ENCODE measurements around the gene CMTM3. TPM values are rescaled to one million over a fixed set of nuclear protein-coding genes. Genes with fewer than 3 reads are reported as not detected.
"Not testable (repeated sequence)": the region's sequence is repeated elsewhere in the genome, so short reads cannot be mapped to it uniquely, and the experiment has no call there.

The CMTM3 gene
- total and polyA plus RNA-seq, 3 experiments from 2014 or later = 68.0 to 131 (median 71.8) TPM

DNA sequence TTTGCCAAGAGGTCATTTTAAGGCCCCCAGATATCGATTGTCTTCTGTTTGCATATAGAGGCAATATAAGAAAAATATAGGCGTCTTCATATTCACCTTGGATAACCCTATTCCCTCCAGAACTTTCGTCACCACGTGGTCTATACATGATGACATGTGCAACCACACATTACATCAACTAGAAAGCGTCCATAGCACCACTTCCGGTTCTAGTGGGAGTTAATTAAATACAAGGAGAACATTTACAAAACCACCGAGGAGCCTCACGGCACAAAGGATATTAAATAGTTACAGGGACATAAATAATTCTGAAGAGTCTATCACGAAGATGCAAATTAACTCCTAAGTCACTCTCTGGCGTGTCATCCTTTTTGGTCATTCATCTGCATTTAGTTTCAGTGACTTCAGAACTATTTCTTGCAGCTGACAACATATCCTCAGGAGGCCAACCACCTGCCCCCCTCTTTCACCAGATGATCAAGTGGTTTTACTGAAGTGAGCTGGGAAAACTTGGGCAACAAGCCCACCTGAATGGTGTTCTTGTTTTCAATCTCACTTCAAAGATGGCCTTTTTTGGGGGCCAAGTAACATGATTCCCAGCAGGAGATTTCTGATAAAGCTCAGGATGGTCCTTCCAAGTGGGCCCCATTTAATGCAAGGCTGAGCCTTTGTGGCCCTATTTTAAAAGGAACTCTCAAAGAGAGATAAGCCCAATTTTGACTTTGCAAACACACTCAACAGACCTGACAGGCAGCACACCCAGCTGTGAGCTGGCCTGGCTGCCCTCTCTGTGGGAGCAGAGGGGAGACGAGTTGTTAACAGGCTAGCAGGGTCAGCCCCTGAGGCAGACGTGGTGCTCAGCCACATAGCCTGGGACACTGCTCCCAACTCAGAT, 15.3 kb downstream of the CMTM3 start:
- no peak overlapping the region for H3K27ac Mint-ChIP-seq
- no peaks in the 10 kb centered on the region for H3K27me3 Mint-ChIP-seq
- H3K9me3 Mint-ChIP-seq = no peaks in the 10 kb centered on the region
- ChIA-PET CTCF (interaction anchor here (2.5 kb wide), 1 partner anchor 12 kb away, joined by 12 read pairs; no protein-coding TSS in a partner anchor), POLR2A (no interaction called here)
- no peak overlapping the region for H3K4me3 Mint-ChIP-seq
- Histone ChIP-seq H3K36me3 (ENCODE audit: insufficient read depth, low read length) (no peaks in the 10 kb centered on the region), H3K4me1 (ENCODE audit: insufficient read depth, low read length) (no peaks in the 10 kb centered on the region), H3K4me3 (ENCODE audit: low read length) (no peak overlapping the region), H3K9me3 (ENCODE audit: low read length) (no peaks in the 10 kb centered on the region), H3K27me3 (ENCODE audit: insufficient read depth, low read length, poor library complexity, severe bottlenecking) (no peaks in the 10 kb centered on the region), H3K27ac (ENCODE audit: low read depth, low read length) (no peak overlapping the region)
- peaks cover 0 to 6% (median 0%) of the 10 kb centered on the region in 3 donors for H3K4me1 Mint-ChIP-seq
- peaks cover 0 to 3% (median 0%) of the 10 kb centered on the region in 3 donors for H3K36me3 Mint-ChIP-seq
- DNase-seq = no peak

- Histone ChIP-seq H3K9me3 (ENCODE audit: low read length) (no peaks in the 10 kb centered on the region), H3K36me3 (ENCODE audit: insufficient read depth, low read length) (no peaks in the 10 kb centered on the region), H3K27ac (ENCODE audit: low read depth, low read length) (no peak overlapping the region), H3K4me3 (ENCODE audit: low read length) (no peak overlapping the region), H3K4me1 (ENCODE audit: insufficient read depth, low read length) (no peaks in the 10 kb centered on the region), H3K27me3 (ENCODE audit: insufficient read depth, low read length, poor library complexity, severe bottlenecking) (no peaks in the 10 kb centered on the region)
- no peak for DNase-seq
- Mint-ChIP-seq H3K4me3 (no peak overlapping the region), H3K27me3 (no peaks in the 10 kb centered on the region), H3K4me1 (peaks cover 0 to 6% (median 0%) of the 10 kb centered on the region in 3 donors), H3K9me3 (no peaks in the 10 kb centered on the region), H3K27ac (no peak overlapping the region), H3K36me3 (no peaks in the 10 kb centered on the region)
- ChIA-PET CTCF (interaction anchor here (0.6 to 2.5 kb wide), 2 partner anchors 12 to 43 kb away, joined by 3 to 12 read pairs; no protein-coding TSS in a partner anchor), POLR2A (interaction anchor here (0.7 kb wide), 1 partner anchor 562 kb away, joined by 3 read pairs; no protein-coding TSS in a partner anchor)
These were observed 15.9 kb downstream of the CMTM3 start for GRCh38 chr16:66620429-66620795.

GRCh38 chr16:66621973-66622372, 17.5 kb downstream of the CMTM3 start:
- Histone ChIP-seq H3K27ac (ENCODE audit: low read depth, low read length) (no peak overlapping the region), H3K4me1 (ENCODE audit: insufficient read depth, low read length) (no peaks in the 10 kb centered on the region), H3K9me3 (ENCODE audit: low read length) (no peaks in the 10 kb centered on the region), H3K27me3 (ENCODE audit: insufficient read depth, low read length, poor library complexity, severe bottlenecking) (no peaks in the 10 kb centered on the region), H3K4me3 (ENCODE audit: low read length) (no peak overlapping the region), H3K36me3 (ENCODE audit: insufficient read depth, low read length) (no peaks in the 10 kb centered on the region)
- peaks cover 0 to 4% of the 10 kb centered on the region in 2 donors for H3K27me3 Mint-ChIP-seq
- H3K4me3 Mint-ChIP-seq = no peak overlapping the region
- DNase-seq = no peak
- H3K9me3 Mint-ChIP-seq = no peaks in the 10 kb centered on the region
- H3K27ac Mint-ChIP-seq = no peak overlapping the region
- no peaks in the 10 kb centered on the region for H3K36me3 Mint-ChIP-seq
- CTCF ChIA-PET = no interaction called here
- peaks cover 0 to 6% (median 0%) of the 10 kb centered on the region in 3 donors for H3K4me1 Mint-ChIP-seq
- POLR2A ChIA-PET = no interaction called here

DNA sequence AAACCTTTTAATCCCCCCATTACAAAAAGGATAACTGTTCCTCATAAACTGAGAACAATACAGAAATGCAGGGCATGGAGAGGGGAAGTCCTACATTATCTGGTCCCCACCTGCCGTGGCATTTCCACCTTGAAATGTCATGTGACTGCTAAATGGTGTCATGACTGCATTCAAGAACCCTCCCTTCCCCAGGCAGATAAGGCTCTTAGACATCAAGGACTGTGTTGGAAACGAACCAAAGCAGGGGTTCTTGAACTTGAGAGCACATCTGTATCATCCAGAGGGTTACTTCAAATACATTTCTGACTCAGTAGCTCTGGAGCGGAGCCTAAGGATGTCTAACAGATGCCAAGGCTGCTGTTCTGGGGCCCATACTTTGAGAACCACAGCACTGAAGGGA, 18.4 kb downstream of the CMTM3 start:
- peak overlapping the region in 1 of 8 donors; percentile 11 for H3K27ac Mint-ChIP-seq
- H3K36me3 Mint-ChIP-seq = no peaks in the 10 kb centered on the region
- ChIA-PET POLR2A (no interaction called here), CTCF (interaction anchor here (1.1 kb wide), 1 partner anchor 28 kb away, joined by 4 read pairs; no protein-coding TSS in a partner anchor)
- Histone ChIP-seq H3K9me3 (ENCODE audit: low read length) (no peaks in the 10 kb centered on the region), H3K36me3 (ENCODE audit: insufficient read depth, low read length) (no peaks in the 10 kb centered on the region), H3K4me3 (ENCODE audit: low read length) (no peak overlapping the region), H3K27me3 (ENCODE audit: insufficient read depth, low read length, poor library complexity, severe bottlenecking) (no peaks in the 10 kb centered on the region), H3K4me1 (ENCODE audit: insufficient read depth, low read length) (no peaks in the 10 kb centered on the region), H3K27ac (ENCODE audit: low read depth, low read length) (no peak overlapping the region)
- no peaks in the 10 kb centered on the region for H3K9me3 Mint-ChIP-seq
- DNase-seq = no peak
- H3K27me3 Mint-ChIP-seq = peaks cover 0 to 4% of the 10 kb centered on the region in 2 donors
- H3K4me3 Mint-ChIP-seq = no peak overlapping the region
- H3K4me1 Mint-ChIP-seq = peaks cover 0 to 6% (median 0%) of the 10 kb centered on the region in 3 donors

- Mint-ChIP-seq H3K36me3 (no peaks in the 10 kb centered on the region), H3K27me3 (peaks cover 0 to 4% of the 10 kb centered on the region in 2 donors), H3K4me3 (no peak overlapping the region), H3K27ac (no peak overlapping the region), H3K4me1 (peaks cover 0 to 6% (median 0%) of the 10 kb centered on the region in 3 donors), H3K9me3 (no peaks in the 10 kb centered on the region)
- no peak overlapping the region for H3K27ac ChIP-seq (ENCODE audit: low read depth, low read length)
- no peak for DNase-seq
- no peak overlapping the region for H3K4me3 ChIP-seq (ENCODE audit: low read length)
- H3K36me3 ChIP-seq (ENCODE audit: insufficient read depth, low read length) = no peaks in the 10 kb centered on the region
- ChIA-PET POLR2A (no interaction called here), CTCF (interaction anchor here (1.1 to 2.5 kb wide), 2 partner anchors 15 to 27 kb away, joined by 4 to 11 read pairs; no protein-coding TSS in a partner anchor)
- H3K9me3 ChIP-seq (ENCODE audit: low read length) = no peaks in the 10 kb centered on the region
- H3K4me1 ChIP-seq (ENCODE audit: insufficient read depth, low read length) = no peaks in the 10 kb centered on the region
- no peaks in the 10 kb centered on the region for H3K27me3 ChIP-seq (ENCODE audit: insufficient read depth, low read length, poor library complexity, severe bottlenecking)
These were observed 19.3 kb downstream of the CMTM3 start for GRCh38 chr16:66623755-66624154.

DNA sequence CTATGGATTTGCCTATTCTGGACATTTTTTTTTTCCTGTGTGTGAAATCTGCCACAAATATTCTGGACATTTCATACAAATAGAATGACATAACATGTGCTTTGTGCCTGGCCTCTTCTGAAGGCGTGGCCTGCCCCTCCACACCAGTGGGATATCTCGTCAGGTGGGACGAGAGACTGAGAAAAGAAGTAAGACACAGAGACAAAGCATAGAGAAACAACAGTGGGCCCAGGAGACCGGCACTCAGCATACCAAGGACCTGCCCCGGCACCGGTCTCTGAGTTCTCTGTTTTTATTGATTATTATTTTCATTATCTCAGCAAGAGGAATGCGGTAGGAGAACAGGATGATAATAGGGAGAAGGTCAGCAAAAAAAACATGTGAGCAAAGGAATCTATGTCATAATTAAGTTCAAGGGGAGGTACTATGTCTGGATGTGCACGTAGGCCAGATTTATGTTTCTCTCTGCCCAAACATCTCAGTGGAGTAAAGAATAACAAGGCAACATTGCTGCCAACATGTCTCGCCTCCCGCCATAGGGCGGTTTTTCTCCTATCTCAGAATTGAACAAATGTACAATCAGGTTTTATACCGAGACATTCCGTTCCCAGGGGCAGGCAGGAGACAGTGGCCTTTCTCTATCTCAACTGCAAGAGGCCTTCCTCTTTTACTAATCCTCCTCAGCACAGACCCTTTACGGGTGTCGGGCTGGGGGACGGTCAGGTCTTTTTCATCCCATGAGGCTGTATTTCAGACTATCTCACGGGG, 23.3 kb downstream of the CMTM3 start:
- H3K4me3 Mint-ChIP-seq; H3K9me3 Mint-ChIP-seq; H3K9me3 ChIP-seq (ENCODE audit: low read length); H3K27me3 ChIP-seq (ENCODE audit: insufficient read depth, low read length, poor library complexity, severe bottlenecking); H3K36me3 Mint-ChIP-seq; POLR2A ChIA-PET; H3K4me3 ChIP-seq (ENCODE audit: low read length); H3K4me1 Mint-ChIP-seq; CTCF ChIA-PET; H3K27ac ChIP-seq (ENCODE audit: low read depth, low read length); H3K36me3 ChIP-seq (ENCODE audit: insufficient read depth, low read length); H3K4me1 ChIP-seq (ENCODE audit: insufficient read depth, low read length); DNase-seq; H3K27me3 Mint-ChIP-seq: not testable (repeated sequence)
- peak overlapping the region in 1 of 8 donors; percentile 0 for H3K27ac Mint-ChIP-seq

DNA sequence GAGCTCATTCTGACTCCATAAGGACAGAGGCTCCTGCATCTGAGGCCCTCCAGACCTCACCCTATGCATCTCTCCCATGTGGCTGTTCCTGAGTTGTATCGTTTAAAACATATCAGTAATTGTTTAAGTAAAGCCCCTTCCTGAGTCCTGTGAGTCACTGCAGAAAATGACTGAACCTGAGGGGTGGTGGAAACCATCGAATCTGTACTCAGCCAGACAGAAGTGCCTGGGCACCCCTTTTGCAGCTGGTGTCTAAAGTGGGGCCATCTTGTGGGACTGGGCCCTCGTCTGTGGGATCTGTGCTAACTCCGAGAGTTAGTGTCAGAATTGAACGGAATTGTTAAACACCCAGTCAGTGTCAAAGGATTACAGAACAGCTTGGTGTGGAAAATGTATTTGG, 25.4 kb downstream of the CMTM3 start:
- Histone ChIP-seq H3K36me3 (ENCODE audit: insufficient read depth, low read length) (no peaks in the 10 kb centered on the region), H3K27ac (ENCODE audit: low read depth, low read length) (no peak overlapping the region), H3K27me3 (ENCODE audit: insufficient read depth, low read length, poor library complexity, severe bottlenecking) (no peaks in the 10 kb centered on the region), H3K9me3 (ENCODE audit: low read length) (no peaks in the 10 kb centered on the region), H3K4me3 (ENCODE audit: low read length) (no peak overlapping the region), H3K4me1 (ENCODE audit: insufficient read depth, low read length) (no peaks in the 10 kb centered on the region)
- Mint-ChIP-seq H3K4me3 (no peak overlapping the region), H3K36me3 (no peaks in the 10 kb centered on the region), H3K9me3 (no peaks in the 10 kb centered on the region), H3K27ac (no peak overlapping the region), H3K4me1 (no peaks in the 10 kb centered on the region), H3K27me3 (peaks cover 0 to 4% of the 10 kb centered on the region in 2 donors)
- POLR2A ChIA-PET = no interaction called here
- no peak for DNase-seq
- CTCF ChIA-PET = interaction anchor here (0.8 to 1.5 kb wide), 2 partner anchors 21 kb away, joined by 3 to 5 read pairs; no protein-coding TSS in a partner anchor

Data from CD8-positive, alpha-beta memory T cell (primary cell).